GM21723 (cell line): Measurements from ENCODE around the gene CLRN1.

Experiments used
- ATAC-seq: cut with Tn5 transposase; IDR thresholded peaks from one replicate; pipeline ENCODE4 v1.9.1; 2021; ENCODE audit warnings: mild to moderate bottlenecking, moderate library complexity; ENCODE audit not compliant: unreplicated experiment

The CLRN1 gene

GRCh38 chr3:150978566-150979148 is 6.1 kb upstream of the CLRN1 start:
- no peak for ATAC-seq

DNA sequence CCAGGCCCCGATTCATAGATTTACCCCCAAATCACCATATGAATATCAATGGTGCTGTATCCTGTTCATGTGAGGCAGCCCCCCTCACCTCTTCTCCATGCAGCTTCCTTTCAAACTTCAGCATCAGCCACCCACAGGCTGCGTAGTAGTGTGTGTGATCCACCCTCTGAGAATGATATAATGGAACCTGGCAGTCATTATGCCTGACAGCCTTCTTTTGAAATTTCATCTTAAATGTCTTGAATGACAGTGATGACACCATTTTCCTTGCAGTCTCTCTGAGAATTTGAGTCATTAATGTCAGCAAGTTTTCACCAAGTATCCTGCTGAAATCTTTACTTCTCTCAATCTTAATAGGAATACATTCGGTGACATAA is 3.5 kb upstream of the CLRN1 start:
- ATAC-seq = no peak

DNA sequence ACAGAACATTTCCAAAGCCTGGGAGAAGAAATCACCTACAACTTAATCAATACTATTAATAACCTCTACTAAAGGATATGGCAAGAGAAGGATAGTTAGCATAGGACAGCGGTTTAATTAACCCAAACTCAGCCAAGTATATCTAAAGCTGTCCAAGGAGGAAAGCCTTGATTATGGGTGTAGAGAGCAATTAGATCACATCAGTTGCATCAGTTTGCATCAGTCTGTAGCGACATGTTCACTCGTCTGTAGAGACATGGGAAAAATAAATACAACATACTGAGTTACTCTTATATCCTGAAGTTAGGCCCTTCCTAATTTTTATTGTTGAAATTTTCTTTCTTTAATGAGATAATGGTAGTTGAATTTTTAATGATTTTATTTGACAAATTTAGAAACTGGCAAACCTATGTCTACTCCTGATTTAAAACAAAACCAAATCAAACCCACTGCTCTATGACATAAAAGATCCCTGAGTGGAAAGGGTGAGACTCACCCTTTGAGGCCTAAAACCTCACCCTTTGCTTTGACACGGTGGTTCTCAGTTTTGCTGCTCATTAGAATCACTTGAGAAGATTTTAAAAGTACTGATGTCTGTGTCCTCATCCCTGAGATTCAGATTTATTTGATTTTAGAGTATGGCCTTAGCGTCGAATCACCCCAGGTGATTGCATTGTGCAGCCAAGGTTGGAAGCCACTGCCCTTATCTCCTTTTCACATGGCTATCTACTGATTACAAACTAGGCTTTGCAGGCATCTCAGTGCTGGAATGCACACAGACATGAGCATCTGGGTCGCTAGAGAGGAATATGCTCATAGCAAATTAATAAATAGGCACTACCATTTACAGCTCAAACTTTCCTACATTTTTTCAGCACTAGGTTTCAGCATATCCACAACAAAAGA is 2.8 kb upstream of the CLRN1 start:
- no peak for ATAC-seq

DNA sequence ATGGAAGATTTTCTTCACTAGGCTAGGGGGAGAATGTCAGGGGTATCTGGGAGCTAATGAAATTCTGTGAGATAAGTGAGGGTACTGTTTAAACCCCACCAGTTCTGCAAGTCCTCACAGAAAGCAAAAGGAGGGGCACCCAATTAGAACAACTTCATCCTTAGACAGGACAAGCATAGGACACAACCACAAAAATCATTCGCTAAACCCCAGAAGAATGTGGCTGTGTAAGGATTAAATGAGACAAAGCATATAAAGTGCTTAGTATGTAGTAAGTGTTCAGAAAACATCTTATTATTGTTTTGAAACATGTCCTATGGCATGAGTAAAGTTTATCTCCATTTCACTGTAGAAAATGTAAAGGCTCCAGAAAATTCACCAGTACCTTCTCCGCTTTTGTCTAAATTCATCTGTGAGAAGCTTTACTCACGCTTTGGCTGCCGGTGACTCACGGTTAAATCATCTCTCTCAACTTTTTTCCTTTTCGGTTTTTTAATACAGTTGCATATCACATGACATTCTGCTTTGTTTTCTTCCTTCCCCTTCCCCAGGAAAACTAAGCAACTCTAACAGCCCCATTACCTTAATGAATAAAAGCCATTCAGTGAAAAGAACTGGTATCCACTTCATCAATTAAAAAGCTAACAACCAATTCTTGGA is 1.7 kb downstream of the CLRN1 start:
- ATAC-seq = no peak

GRCh38 chr3:150968341-150969035 is 4.0 kb downstream of the CLRN1 start:
- no peak for ATAC-seq

- ATAC-seq = no peak
These were observed 7.1 kb downstream of the CLRN1 start for GRCh38 chr3:150965436-150965835.

DNA sequence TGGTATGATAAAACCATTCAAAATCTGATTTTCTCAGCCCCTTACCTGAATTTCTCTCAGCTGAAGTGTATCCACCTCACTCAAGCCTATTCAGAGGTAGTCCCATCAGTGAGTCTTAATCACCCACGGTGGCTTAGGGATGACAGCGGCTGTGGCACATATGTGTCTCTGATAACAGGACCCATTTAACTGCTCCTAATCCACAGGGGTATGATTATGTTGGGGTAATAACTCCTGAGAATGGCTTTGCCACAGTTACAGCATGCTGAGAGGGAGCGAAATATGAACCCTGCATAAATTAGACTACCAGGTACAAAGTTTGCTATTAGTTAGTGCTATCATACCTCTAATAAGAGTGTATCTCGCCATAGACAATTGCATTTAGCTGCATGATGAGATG is 10.6 kb downstream of the CLRN1 start:
- ATAC-seq = no peak

GRCh38 chr3:150960708-150961684 is 11.5 kb downstream of the CLRN1 start:
- no peak for ATAC-seq

- no peak for ATAC-seq
These were observed 13.8 kb downstream of the CLRN1 start for GRCh38 chr3:150958683-150959082.

GRCh38 chr3:150956376-150956775 is 16.2 kb downstream of the CLRN1 start:
- no peak for ATAC-seq

DNA sequence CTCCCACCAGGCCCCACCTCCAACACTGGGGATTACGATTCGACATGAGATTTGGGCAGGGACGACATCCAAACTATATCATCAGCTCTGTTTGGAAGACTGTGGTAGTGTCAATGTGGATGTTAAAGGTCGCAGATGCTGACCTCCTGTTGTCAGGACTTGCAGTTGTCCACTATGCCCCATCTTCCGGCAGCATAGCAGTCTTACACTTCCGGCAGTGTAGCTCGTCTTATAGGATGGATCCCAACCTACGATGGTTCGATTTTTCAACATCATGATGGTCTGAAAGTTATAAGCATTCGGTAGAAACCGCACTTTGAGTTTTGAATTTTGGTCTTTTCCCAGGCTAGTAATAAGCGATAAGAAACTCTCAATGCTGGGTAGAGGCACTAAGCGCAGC is 20.6 kb downstream of the CLRN1 start:
- no peak for ATAC-seq

GRCh38 chr3:150945226-150946032 is 27.1 kb downstream of the CLRN1 start:
- no peak for ATAC-seq

DNA sequence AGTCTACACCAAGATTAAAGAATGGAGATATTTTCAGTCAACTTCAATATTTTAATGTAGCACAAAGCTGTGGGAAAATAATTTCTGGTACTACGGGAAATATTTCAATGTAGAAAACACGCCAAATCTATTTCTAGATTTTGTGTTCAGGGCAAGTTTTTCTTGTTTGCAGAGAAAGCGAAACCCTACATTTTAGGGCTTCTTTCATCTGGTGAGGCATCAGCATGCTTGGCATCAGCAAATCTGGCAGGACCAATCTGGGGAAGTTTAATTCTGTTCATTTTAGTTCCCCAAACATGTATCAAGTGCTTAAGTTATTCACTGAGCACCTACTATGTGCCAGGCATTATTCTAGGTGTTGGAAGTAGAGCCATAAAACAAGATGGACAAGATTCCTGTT is 30.3 kb downstream of the CLRN1 start:
- ATAC-seq = no peak

- peak; percentile 91 for ATAC-seq
These were observed 35.8 kb downstream of the CLRN1 start for GRCh38 chr3:150936693-150937092.

DNA sequence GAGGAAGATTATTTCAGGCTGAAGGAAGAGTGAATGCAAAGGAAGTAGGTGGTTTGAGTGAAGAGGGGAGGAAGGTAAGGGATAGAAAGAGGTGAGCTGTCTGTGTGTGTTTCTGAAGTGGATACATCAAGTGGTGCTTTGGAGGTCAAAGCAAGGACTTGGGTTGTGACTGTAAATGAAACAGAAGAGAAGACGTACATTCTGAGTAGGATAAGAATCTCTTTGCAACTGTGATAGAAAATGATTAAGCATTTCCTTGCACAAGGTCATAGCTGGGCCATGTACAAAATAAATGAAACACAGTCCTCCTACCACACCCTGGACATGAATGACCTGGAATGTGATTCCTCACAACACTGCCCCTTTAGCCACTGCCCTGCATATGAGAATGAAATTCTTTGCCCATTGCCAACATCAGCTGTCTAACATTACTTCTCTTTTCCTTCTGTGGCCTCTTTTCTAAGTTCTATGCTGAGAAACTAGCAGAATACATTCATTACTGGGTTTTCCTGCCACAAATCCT is 39.0 kb downstream of the CLRN1 start:
- no peak for ATAC-seq

DNA sequence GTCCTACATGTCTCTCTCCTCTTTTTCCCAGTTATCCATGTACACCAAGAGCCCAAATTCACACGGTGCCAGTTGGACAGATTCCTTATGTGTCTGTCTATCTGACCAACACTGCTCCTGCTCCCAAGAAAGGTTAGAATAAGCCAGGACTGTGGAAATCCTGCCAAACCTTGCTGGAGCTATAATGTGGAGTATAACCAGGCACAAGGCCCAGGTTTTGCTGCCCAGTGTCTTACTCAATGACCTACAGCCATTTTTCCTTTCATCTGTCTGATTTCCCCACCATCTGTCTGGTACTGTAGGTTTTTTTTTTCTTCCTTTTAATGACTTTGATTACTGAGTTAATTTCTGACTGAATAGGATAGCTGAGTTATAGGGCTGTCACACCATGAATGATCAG is 40.8 kb downstream of the CLRN1 start:
- ATAC-seq = no peak

- no peak for ATAC-seq
These were observed 41.7 kb downstream of the CLRN1 start for GRCh38 chr3:150930839-150931238.

- no peak for ATAC-seq
These were observed 44.3 kb downstream of the CLRN1 start for GRCh38 chr3:150928234-150928633.

GRCh38 chr3:150926328-150926727 is 46.2 kb downstream of the CLRN1 start:
- no peak for ATAC-seq
